Skeletal muscle satellite cell (primary cell): ENCODE data around the gene AGAP6.
"Not testable (repeated sequence)": the region's sequence is repeated elsewhere in the genome, so short reads cannot be mapped to it uniquely, and the experiment has no call there.

ENCODE experiments used
- H3K27me3 ChIP-seq: 2 replicates; pipeline ENCODE4 v1.7.0; 2013; ENCODE audit warnings: low read length; ENCODE audit not compliant: control insufficient read depth, insufficient read depth
- H3K36me3 ChIP-seq: 2 replicates; pipeline ENCODE4 v1.7.0; 2013; ENCODE audit warnings: mild to moderate bottlenecking, control low read depth, low read length; ENCODE audit not compliant: insufficient read depth
- H3K4me1 ChIP-seq: 2 replicates; pipeline ENCODE4 v1.7.0; 2013; ENCODE audit warnings: low read length; ENCODE audit not compliant: control insufficient read depth, insufficient read depth
- H3K4me2 ChIP-seq: 2 replicates; pipeline ENCODE4 v1.7.0; 2013; ENCODE audit warnings: mild to moderate bottlenecking, low read length
- H3K4me3 ChIP-seq: 2 replicates; pipeline ENCODE4 v1.7.0; 2013; ENCODE audit warnings: low read length
- H3K9ac ChIP-seq: 2 replicates; pipeline ENCODE4 v1.7.0; 2013; ENCODE audit warnings: mild to moderate bottlenecking, low read depth, low read length, moderate library complexity
- H3K9me3 ChIP-seq: replicated peaks from 2 replicates; pipeline ENCODE4 v1.7.0; 2013; ENCODE audit warnings: mild to moderate bottlenecking, control low read depth, low read length

AGAP6 gene

GRCh38 chr10:49987207-49987606, 999 bp upstream of the AGAP6 start:
- H3K9ac ChIP-seq, H3K4me1 ChIP-seq, H3K27me3 ChIP-seq, H3K4me2 ChIP-seq, H3K36me3 ChIP-seq, H3K4me3 ChIP-seq, H3K9me3 ChIP-seq: not testable (repeated sequence)

DNA sequence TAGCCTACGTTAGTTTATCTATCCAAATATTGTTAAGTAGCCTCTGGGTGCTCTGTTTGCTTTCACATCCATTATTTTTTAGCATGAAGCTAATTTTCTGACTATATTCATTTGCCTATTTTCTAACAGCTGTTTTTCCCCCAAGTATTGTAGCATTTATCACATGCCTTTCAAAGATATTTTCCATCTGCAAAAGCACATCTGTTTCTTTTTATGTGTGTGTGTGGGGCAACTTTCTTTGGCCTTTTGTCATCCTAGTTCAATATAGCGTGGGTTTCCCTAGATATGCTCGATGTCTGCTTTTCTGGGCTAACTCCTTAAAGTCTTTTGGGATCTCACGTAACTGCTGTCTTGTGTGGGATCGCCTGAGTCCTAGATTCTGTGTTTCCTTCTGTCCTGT, 7.1 kb downstream of the AGAP6 start:
- not testable (repeated sequence) for H3K27me3 ChIP-seq, H3K4me2 ChIP-seq, H3K4me3 ChIP-seq, H3K9me3 ChIP-seq, H3K9ac ChIP-seq, H3K36me3 ChIP-seq, H3K4me1 ChIP-seq

- not testable (repeated sequence) for H3K36me3 ChIP-seq, H3K4me3 ChIP-seq, H3K9ac ChIP-seq, H3K9me3 ChIP-seq, H3K4me2 ChIP-seq, H3K27me3 ChIP-seq
- peaks cover 11% of the 10 kb centered on the region for H3K4me1 ChIP-seq
These were observed 25.8 kb downstream of the AGAP6 start for GRCh38 chr10:50014024-50014423.

- H3K9ac ChIP-seq, H3K27me3 ChIP-seq, H3K4me3 ChIP-seq, H3K9me3 ChIP-seq, H3K36me3 ChIP-seq, H3K4me2 ChIP-seq: not testable (repeated sequence)
- peaks cover 11% of the 10 kb centered on the region for H3K4me1 ChIP-seq
These were observed 27.5 kb downstream of the AGAP6 start for GRCh38 chr10:50015596-50016220.

DNA sequence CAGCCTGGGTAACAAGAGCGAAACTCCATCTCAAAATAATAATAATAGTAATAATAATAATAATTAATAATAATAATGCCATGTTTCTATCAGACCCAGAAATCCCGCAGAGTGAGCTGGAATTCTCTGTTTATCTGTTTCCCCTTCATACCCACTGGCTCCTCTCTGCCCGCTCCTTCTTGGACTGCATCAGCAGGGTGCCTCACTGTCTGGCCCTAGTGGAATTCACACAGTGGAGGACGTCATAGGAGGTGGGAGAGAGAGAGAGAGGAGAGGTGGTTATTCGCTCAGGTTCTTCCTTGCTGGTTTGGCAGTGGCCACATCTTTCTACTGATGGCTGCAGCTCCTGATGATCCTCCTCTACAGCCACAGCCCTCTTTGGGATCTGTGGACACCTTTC, 28.7 kb downstream of the AGAP6 start:
- H3K4me2 ChIP-seq, H3K9me3 ChIP-seq, H3K4me3 ChIP-seq, H3K27me3 ChIP-seq, H3K36me3 ChIP-seq: not testable (repeated sequence)
- Histone ChIP-seq H3K9ac (peak overlapping the region; percentile 54), H3K4me1 (peaks cover 11% of the 10 kb centered on the region)

- peaks cover 11% of the 10 kb centered on the region for H3K4me1 ChIP-seq
- H3K9me3 ChIP-seq, H3K9ac ChIP-seq, H3K27me3 ChIP-seq, H3K4me3 ChIP-seq, H3K4me2 ChIP-seq, H3K36me3 ChIP-seq: not testable (repeated sequence)
These were observed 29.4 kb downstream of the AGAP6 start for GRCh38 chr10:50017646-50018045.

- H3K9me3 ChIP-seq, H3K4me3 ChIP-seq, H3K27me3 ChIP-seq, H3K9ac ChIP-seq, H3K36me3 ChIP-seq, H3K4me2 ChIP-seq: not testable (repeated sequence)
- H3K4me1 ChIP-seq, result peaks cover 11% of the 10 kb centered on the region
These were observed 31.1 kb downstream of the AGAP6 start for GRCh38 chr10:50019279-50019678.

GRCh38 chr10:50020451-50021024, 32.3 kb downstream of the AGAP6 start:
- not testable (repeated sequence) for H3K4me3 ChIP-seq, H3K36me3 ChIP-seq, H3K9me3 ChIP-seq, H3K27me3 ChIP-seq, H3K4me2 ChIP-seq, H3K9ac ChIP-seq
- peaks cover 11% of the 10 kb centered on the region for H3K4me1 ChIP-seq

DNA sequence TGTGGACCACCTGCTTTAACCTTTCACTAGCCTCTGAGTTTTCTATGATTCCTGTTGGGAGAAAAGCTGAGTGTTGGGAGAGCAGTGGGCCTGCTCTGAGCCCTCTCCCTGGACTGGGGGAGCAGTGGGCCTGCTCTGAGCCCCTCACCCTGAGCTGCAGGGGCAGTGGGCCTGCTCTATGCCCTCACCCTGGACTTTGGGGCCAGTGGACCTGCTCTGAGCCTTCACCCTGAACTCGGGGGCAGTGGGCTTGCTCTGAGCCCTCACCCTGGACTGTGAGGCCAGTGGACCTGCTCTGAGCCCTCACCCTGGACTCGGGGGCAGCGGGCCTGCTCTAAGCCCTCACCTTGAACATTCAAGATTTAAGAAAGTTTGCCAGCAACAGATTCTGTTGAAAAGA, 33.4 kb downstream of the AGAP6 start:
- no peaks in the 10 kb centered on the region for H3K9me3 ChIP-seq

DNA sequence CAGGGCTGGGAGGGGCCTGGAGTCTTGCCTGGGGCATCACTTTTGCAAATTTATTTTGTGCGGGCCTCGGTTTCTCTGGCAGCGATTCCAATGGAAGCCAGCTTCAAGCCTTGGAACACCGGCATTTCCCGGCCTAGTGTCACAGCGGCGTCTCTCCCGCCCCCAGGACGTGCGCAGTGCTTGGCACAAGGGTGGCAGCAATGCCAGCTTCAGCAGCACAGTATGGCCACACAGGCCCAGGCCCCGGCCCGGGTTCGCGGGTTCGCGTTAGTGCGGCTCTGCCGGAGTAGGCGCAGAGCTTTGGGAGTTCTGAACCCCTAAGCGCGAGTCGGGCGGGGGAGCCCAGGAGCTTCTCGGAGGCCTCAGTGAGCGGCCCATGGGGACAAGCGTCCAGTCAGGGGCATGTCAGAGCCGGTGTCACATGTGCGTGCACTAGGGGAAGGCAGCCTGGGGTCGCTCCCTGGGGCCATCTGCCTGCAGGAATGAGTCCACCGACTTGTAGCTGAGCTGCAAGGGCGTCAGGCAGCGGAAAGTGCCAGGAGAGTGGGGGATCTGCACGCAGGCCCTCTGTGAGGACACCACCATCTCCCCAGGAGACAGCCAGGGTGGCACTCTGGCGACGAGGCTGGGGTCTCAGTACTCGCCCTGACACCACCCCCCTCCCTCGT, 36.6 kb downstream of the AGAP6 start:
- H3K4me3 ChIP-seq, H3K4me2 ChIP-seq, H3K9me3 ChIP-seq, H3K36me3 ChIP-seq, H3K4me1 ChIP-seq, H3K9ac ChIP-seq: not testable (repeated sequence)
- H3K27me3 ChIP-seq, result peaks cover 34% of the 10 kb centered on the region

More for the DNA sequence above, 33.4 kb downstream of the AGAP6 start:
- peaks cover 18% of the 10 kb centered on the region for H3K27me3 ChIP-seq
- H3K9ac ChIP-seq, result no peak overlapping the region
- H3K4me3 ChIP-seq, result no peak overlapping the region
- H3K4me1 ChIP-seq, result peaks cover 11% of the 10 kb centered on the region
- H3K36me3 ChIP-seq, result no peaks in the 10 kb centered on the region
- H3K4me2 ChIP-seq, result no peak overlapping the region

DNA sequence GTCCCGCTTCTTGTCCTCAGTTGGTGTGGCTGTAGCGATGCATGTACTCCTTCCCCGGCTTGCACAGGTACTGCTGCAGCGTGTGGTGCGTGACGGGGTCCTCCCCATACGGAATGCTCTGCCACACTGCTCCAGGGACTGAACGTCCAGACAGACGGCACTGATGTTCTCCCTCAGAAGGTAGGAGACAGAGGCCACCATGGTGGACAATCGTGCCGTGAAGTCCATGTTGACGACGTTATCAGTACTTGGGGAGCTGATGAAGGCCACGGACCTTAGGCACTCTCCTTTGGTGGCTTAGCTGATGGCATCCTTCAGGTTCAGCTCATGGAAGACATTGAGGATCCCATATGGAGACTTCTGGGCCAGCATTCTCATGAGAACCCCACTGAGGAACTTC, 37.4 kb downstream of the AGAP6 start:
- Histone ChIP-seq H3K27me3 (peaks cover 35% of the 10 kb centered on the region), H3K4me3 (no peak overlapping the region), H3K4me1 (no peaks in the 10 kb centered on the region), H3K36me3 (no peaks in the 10 kb centered on the region), H3K9me3 (no peaks in the 10 kb centered on the region), H3K4me2 (no peak overlapping the region), H3K9ac (no peak overlapping the region)

DNA sequence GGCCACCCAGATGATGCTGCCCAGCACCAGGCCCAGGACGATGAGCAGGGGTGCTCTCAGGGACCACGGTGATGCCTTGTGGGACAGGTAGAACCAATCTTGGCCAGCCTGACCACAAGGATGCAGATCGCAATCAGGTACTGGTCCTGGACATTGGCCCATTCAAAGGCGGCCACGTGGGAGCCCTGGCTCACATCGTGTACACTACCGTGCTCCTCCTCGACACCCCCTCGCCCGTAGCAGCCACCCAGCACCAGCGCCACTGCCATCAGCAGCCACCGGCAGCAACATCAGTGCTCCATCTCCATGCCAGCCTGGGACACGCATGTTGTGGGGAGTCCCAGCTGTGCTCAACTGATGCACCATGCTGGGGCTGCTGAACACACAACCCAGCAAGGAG, 39.0 kb downstream of the AGAP6 start:
- no peaks in the 10 kb centered on the region for H3K4me1 ChIP-seq
- H3K9ac ChIP-seq, result no peak overlapping the region
- no peaks in the 10 kb centered on the region for H3K36me3 ChIP-seq
- no peak overlapping the region for H3K4me2 ChIP-seq
- H3K9me3 ChIP-seq, result no peaks in the 10 kb centered on the region
- H3K4me3 ChIP-seq, result no peak overlapping the region
- H3K27me3 ChIP-seq, result peaks cover 35% of the 10 kb centered on the region
